ENCODE results near the gene RAB10.
A peak's percentile ranks its signal among the peaks of the same experiment; 100 is the strongest.
"Not testable (repeated sequence)": the region's sequence is repeated elsewhere in the genome, so short reads cannot be mapped to it uniquely, and the experiment has no call there.

The RAB10 gene

DNA sequence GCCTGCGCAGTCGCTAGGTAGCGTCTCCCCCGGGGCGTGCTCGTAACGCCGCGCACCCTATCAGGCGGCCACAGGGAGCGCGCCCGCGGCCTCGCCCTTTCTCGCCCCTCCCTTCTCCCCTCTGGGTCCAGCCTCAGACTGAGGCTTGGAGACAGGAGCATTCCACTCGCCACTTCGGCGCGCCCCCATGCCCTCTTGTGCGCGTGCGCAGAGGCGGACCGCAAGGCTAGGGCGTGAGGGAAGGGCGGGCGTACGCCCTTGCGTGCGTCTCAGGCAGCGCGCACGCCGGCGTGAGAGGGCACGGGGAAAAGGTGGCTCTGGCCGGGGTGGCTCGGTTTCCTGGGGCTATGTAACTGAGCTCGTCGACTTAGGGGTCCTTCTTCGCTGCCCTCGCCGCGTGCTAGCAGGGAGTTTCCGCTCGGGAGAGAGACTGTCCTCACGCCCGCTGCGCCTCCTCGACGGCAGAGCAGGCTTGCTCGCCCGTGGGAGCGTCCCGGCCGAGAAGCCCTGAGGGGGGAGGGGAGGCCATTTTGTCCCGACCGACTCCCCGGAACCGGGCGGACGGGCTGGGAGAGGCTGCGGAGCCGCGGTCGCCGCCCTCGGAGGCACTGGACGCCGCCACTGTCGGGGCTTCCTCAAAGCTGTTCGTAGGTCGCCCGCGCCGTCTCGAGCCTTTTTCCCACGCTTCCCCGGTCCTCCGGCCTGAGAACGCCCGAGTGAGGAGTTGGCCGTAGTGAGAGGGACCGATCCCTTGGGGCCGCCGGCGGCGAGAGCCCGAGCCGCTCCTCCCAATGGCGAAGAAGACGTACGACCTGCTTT is at the start of gene RAB10:
Gene RAB10, plus strand, starts transcription at position 267 of the 819 bp plus-strand sequence. Its CDS starts 525 bp downstream, at position 792.
- DNase-seq, result peak; percentile 96

- no peak for DNase-seq
Measured at GRCh38 chr2:25988134-25988533, 45.8 kb upstream of the RAB10 start.

GRCh38 chr2:25989154-25989553 is 44.7 kb upstream of the RAB10 start:
- no peak for DNase-seq

GRCh38 chr2:25991965-25992364 is 41.9 kb upstream of the RAB10 start:
- no peak for DNase-seq

- no peak for DNase-seq
Measured at GRCh38 chr2:25992556-25992955, 41.3 kb upstream of the RAB10 start.

- no peak for DNase-seq
Measured at GRCh38 chr2:25993049-25993448, 40.8 kb upstream of the RAB10 start.

GRCh38 chr2:25994509-25994908 is 39.4 kb upstream of the RAB10 start:
- no peak for DNase-seq

- DNase-seq, result no peak
Measured at GRCh38 chr2:25996844-25997243, 37.0 kb upstream of the RAB10 start.

GRCh38 chr2:25998816-25999383 is 35.0 kb upstream of the RAB10 start:
- not testable (repeated sequence) for DNase-seq

GRCh38 chr2:25999406-25999805 is 34.5 kb upstream of the RAB10 start:
- DNase-seq, result not testable (repeated sequence)

DNA sequence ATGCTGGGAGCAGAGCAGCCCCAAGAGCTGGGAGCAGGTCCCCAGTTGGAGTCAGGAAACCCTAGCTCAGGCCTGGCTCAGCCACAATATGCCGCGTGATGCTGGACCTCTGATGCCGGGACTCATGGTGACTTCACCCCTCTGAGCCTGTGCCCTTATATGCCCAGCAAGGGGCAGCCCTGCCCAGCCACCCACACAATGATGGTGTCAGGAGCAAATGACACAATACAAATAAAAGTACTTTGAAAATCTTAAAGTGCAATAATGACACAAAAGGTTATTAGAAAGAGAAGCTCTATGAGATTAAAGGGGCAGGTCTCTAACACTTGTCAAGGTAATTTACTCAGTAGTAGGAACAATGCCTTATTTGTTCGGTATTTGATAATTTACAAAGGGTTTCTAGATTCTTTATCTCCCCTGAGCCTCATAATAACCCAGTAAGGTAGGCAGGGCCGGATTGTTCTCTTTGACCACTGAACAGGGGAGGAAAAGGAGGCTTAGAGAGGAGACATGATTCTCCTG is 33.3 kb upstream of the RAB10 start:
- DNase-seq, result no peak

DNA sequence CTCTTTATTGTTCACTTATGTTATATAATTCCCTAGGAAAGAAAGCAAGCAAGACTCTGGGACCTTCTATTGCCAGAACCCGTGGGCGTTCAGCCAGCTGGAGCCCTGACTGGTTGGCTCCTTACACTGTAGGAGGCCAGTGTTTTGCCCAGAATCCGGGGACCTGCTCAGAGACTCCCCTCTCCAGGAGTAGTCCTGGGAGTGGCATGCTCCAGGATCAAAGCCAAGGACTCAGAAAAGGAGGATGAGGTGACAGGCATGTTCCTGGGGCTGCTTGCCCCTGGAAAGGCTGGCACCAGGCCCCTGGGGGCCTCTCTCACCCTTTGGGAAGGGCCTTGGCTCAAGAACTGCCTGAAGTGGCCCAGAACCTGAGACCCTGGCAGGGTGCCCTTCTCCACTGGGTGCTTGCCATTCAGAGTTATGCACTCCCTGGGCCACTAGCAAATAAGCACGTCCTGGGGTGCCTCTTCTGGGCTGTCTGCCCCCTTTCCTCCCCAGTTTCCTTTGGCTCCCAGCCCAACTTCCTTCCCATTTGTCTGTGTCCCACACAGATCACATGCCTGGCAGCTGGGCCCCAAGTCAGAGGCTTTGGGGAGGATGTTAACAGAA is 32.0 kb upstream of the RAB10 start:
- peak; percentile 14 for DNase-seq

- DNase-seq, result no peak
Measured at GRCh38 chr2:26002632-26003310, 31.1 kb upstream of the RAB10 start.

GRCh38 chr2:26008095-26008494 is 25.8 kb upstream of the RAB10 start:
- no peak for DNase-seq

DNA sequence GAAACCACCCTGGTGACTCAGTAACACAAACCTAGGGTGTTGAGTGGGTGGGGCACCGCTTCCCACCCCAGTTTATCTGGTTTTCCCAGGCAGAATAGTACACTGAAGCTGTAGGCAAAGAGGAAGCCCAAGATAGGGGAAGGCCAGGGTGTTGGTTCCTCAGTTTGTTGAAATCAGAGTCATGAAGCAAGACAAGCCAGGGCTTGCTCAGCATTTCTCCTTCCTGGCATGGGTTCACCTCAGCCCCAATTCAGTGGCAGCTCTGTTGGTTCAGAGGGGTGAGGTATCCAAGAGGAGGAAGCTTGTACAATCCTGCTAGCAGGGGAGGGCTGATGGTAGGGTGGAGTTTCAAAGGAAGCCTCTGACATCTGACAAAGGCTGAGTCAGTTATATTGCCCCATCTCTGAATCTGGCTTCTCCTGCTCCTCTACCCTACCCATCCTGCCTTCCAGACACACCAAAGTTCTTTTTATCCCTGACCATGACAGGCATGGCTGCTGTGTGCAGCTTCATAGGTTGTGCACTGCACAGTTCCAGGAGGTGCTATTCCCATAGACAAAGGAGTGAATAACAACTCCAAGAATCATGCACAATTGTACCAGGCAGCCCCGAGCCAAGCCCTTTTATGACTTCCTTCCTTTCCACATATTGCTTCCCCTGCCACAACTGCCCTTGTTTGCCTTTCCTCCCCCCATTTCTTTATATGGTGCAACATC is 24.9 kb upstream of the RAB10 start:
- no peak for DNase-seq

GRCh38 chr2:26009567-26009963 is 24.3 kb upstream of the RAB10 start:
- DNase-seq, result no peak

GRCh38 chr2:26010943-26011342 is 22.9 kb upstream of the RAB10 start:
- DNase-seq, result no peak

DNA sequence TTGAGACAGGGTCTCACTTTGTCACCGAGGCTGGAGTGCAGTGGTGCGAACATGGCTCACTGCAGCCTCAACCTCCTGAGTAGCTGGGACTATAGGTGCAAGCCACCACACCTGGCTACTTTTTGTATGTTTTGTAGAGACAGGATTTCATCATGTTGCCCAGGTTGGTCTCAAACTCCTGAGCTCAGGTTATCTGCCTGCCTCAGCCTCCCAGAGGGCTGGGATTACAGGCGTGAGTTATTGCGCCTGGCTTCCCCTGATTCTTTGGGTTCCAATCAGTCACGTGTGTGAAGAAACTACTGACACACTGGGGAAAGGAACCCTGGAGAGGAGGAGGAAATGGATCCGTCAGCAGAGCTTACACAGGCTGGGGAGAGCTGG is 22.3 kb upstream of the RAB10 start:
- no peak for DNase-seq

GRCh38 chr2:26011990-26012856 is 21.7 kb upstream of the RAB10 start:
- peak; percentile 83 for DNase-seq

- no peak for DNase-seq
Measured at GRCh38 chr2:26013668-26014067, 20.2 kb upstream of the RAB10 start.

GRCh38 chr2:26016012-26016705 is 17.7 kb upstream of the RAB10 start:
- no peak for DNase-seq
